Calu3 (cell line): ENCODE data around the gene CST2. TPM values are rescaled to one million over a fixed set of nuclear protein-coding genes. Genes with fewer than 3 reads are reported as not detected.
"Not testable (repeated sequence)": the region's sequence is repeated elsewhere in the genome, so short reads cannot be mapped to it uniquely, and the experiment has no call there.

Source experiments
- BruUV-seq: library from RNA; stranded (reverse); fragments of 400-500 nt; replicated peaks from 2 replicates; lab custom pipeline; 2021; lab: Mats Ljungman, UMichigan
- CTCF ChIA-PET: fragments of 300-600 bp; sonication (Branson Sonifier 250); formaldehyde crosslinking; loops from one replicate; lab custom pipeline; 2022; ENCODE audit warnings: antibody characterized with exemption; lab: Charles Lee
- DNase-seq: peaks from one replicate; pipeline ENCODE4 v3.0.0; 2022
- H3K27ac Mint-ChIP-seq: one replicate; pipeline ENCODE4 v1.8.0; 2022; ENCODE audit warnings: mixed read lengths; ENCODE audit not compliant: unreplicated experiment
- H3K27me3 Mint-ChIP-seq: one replicate; pipeline ENCODE4 v1.8.0; 2022; ENCODE audit warnings: mixed read lengths; ENCODE audit not compliant: unreplicated experiment
- H3K36me3 Mint-ChIP-seq: one replicate; pipeline ENCODE4 v1.8.0; 2022; ENCODE audit warnings: mild to moderate bottlenecking, moderate library complexity, mixed read lengths; ENCODE audit not compliant: insufficient read depth, unreplicated experiment
- H3K4me1 Mint-ChIP-seq: one replicate; pipeline ENCODE4 v1.8.0; 2022; ENCODE audit warnings: mild to moderate bottlenecking, low read depth, mixed read lengths; ENCODE audit not compliant: unreplicated experiment
- H3K4me3 Mint-ChIP-seq: one replicate; pipeline ENCODE4 v1.8.0; 2022; ENCODE audit warnings: mild to moderate bottlenecking, low read depth, moderate library complexity, mixed read lengths; ENCODE audit not compliant: unreplicated experiment
- H3K9me3 Mint-ChIP-seq: one replicate; pipeline ENCODE4 v1.8.0; 2022; ENCODE audit warnings: low read depth, mixed read lengths; ENCODE audit not compliant: unreplicated experiment
- intact Hi-C: fragments of 100-400 bp; cut with micrococcal nuclease; formaldehyde crosslinking; loops from one replicate; pipeline ENCODE4 v1.10.0; 2022; ENCODE audit not compliant: unreplicated experiment
- total RNA-seq: library from RNA; stranded (reverse); gene quantifications from 2 replicates; pipeline ENCODE4 v1.2.3, GENCODE V29; 2022
- TF ChIP-seq, protein P1 (sequence below): fragments of 200-600 bp; IDR thresholded peaks from one replicate; pipeline ENCODE4 v1.8.0; 2022; ENCODE audit warnings: antibody characterized with exemption; ENCODE audit not compliant: unreplicated experiment

CST2 gene
- total RNA-seq, 1 experiment from 2014 or later, result not detected

DNA sequence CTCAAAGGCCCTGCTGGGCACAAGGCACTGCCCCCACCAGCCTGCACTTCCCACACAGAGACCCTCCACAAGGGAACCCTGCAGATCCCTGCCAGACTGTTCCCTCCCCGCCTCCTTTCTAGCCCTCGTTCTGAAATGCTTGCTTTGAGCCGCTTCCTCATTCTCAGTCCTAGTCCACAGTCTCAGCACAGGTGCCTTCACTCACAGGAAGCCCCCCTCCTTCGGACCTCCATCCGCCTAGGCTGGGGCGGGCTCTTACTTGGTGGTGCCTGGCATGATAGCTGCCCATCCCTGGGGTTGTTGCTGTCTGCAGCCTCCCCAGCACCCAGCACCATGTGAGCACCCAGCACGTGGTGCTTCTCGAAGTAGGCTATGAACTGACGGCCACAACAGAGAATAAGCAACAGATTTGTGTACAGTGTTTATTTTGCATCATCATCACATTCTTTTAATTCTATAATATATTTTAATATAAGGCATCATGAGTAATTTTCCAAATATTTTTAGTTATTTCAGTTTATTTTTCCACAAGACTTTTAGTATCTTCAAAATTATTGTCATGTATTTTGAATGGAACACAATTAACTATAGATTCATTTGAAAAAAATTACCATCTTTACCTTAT, 40.7 kb upstream of the CST2 start:
- H3K4me1 Mint-ChIP-seq, result no peaks in the 10 kb centered on the region
- no peak overlapping the region for H3K27ac Mint-ChIP-seq
- intact Hi-C loops, result no loop called here
- H3K36me3 Mint-ChIP-seq, result no peaks in the 10 kb centered on the region
- no peak overlapping the region for H3K4me3 Mint-ChIP-seq
- H3K27me3 Mint-ChIP-seq, result peaks cover 25% of the 10 kb centered on the region
- DNase-seq, result no peak
- no peaks in the 10 kb centered on the region for H3K9me3 Mint-ChIP-seq
- CTCF ChIA-PET, result no interaction called here
- BruUV-seq, result no TSS peak
- TF ChIP-seq, protein P1, sequence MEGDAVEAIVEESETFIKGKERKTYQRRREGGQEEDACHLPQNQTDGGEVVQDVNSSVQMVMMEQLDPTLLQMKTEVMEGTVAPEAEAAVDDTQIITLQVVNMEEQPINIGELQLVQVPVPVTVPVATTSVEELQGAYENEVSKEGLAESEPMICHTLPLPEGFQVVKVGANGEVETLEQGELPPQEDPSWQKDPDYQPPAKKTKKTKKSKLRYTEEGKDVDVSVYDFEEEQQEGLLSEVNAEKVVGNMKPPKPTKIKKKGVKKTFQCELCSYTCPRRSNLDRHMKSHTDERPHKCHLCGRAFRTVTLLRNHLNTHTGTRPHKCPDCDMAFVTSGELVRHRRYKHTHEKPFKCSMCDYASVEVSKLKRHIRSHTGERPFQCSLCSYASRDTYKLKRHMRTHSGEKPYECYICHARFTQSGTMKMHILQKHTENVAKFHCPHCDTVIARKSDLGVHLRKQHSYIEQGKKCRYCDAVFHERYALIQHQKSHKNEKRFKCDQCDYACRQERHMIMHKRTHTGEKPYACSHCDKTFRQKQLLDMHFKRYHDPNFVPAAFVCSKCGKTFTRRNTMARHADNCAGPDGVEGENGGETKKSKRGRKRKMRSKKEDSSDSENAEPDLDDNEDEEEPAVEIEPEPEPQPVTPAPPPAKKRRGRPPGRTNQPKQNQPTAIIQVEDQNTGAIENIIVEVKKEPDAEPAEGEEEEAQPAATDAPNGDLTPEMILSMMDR, result no peak

DNA sequence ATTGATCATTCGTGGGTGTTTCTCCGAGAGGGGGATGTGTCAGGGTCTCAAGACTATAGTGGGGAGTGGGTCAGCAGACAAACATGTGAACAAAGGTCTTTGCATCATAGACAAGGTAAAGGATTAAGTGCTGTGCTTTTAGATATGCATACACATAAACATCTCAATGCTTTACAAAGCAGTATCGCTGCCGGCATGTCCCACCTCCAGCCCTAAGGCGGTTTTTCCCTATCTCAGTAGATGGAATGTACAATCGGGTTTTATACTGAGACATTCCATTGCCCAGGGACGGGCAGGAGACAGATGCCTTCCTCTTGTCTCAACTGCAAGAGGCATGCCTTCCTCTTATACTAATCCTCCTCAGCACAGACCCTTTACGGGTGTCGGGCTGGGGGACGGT, 34.2 kb upstream of the CST2 start:
- intact Hi-C loops, H3K36me3 Mint-ChIP-seq, H3K4me1 Mint-ChIP-seq, H3K9me3 Mint-ChIP-seq, CTCF ChIA-PET, H3K27ac Mint-ChIP-seq, BruUV-seq, H3K4me3 Mint-ChIP-seq, DNase-seq: not testable (repeated sequence)
- H3K27me3 Mint-ChIP-seq, result peaks cover 11% of the 10 kb centered on the region

DNA sequence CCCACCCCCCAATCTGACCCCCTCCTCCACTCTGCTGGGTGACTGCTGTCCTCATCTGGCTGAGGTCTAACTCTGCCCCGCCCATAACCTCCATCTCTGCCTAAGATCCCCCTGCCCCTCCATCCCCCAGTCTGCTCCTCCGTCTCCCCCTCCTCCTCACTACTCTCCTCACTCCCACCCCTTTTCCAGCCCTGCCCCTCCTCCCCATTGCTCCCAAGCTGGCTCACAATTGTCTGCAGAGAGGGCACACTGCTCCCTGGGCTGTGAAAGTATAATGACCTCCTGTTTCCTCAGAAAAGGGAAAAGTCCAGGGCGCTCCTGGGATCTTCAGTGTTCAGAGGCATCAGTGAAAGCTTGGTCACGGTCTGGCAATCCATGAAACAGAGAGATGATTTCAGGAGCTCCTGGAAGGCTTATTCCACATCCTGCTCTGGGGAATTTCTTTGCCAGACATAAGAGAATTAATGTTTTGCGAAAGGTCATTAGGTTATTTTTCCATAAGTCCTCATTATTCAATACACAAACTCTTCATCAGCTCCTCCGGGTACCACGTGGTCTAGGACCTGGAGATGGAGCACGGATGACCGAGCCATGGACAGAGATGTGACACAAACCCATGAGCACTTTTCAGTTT, 31.6 kb upstream of the CST2 start:
- intact Hi-C loops, result no loop called here
- Mint-ChIP-seq H3K4me1 (no peaks in the 10 kb centered on the region), H3K36me3 (no peaks in the 10 kb centered on the region), H3K4me3 (no peak overlapping the region), H3K9me3 (no peaks in the 10 kb centered on the region), H3K27ac (no peak overlapping the region), H3K27me3 (peaks cover 14% of the 10 kb centered on the region)
- CTCF ChIA-PET, result no interaction called here
- no TSS peak for BruUV-seq
- no peak for DNase-seq
- TF ChIP-seq, protein P1, result no peak

DNA sequence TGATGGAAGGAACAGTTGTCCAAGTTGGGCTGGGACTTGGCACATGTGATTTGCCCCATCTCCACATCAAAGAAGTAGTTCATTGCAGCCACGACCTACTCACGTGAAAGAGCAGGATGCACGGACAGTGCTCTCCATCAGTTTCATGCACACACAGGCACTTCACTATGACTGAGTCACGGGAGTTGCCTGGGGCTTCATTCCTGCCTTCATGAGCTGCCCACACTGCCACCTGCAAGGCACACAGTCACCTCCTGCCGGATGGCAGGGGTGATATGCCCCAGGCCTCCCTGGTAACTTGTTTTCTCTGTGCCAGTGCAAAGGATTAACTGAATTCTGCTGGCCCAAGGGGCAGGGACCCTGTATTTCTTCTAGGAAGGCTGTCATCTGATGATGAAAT, 30.2 kb upstream of the CST2 start:
- TF ChIP-seq, protein P1, result no peak
- no peaks in the 10 kb centered on the region for H3K9me3 Mint-ChIP-seq
- DNase-seq, result no peak
- H3K27me3 Mint-ChIP-seq, result peaks cover 14% of the 10 kb centered on the region
- CTCF ChIA-PET, result no interaction called here
- no peaks in the 10 kb centered on the region for H3K4me1 Mint-ChIP-seq
- H3K4me3 Mint-ChIP-seq, result no peak overlapping the region
- intact Hi-C loops, result no loop called here
- H3K27ac Mint-ChIP-seq, result no peak overlapping the region
- no peaks in the 10 kb centered on the region for H3K36me3 Mint-ChIP-seq
- no TSS peak for BruUV-seq

DNA sequence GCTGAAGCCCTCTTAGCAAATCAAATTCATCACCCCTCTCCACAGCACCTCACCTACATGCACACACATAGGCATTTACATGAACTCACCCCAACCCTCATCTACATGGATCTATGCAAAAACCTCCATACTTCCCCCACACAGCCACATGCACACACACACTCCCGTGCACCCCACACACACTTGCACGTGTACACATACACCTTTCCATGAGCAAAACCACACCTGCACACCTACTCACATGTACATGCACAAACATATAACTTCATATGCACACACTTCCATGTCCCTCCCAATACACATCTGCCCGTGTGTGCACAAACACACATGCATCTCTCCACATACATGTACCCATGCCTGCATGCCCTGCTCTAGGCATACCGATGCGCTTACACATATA, 29.7 kb upstream of the CST2 start:
- Mint-ChIP-seq H3K36me3 (no peaks in the 10 kb centered on the region), H3K9me3 (no peaks in the 10 kb centered on the region), H3K4me1 (no peaks in the 10 kb centered on the region), H3K4me3 (no peak overlapping the region), H3K27me3 (peaks cover 14% of the 10 kb centered on the region), H3K27ac (no peak overlapping the region)
- TF ChIP-seq, protein P1, result no peak
- BruUV-seq, result no TSS peak
- DNase-seq, result no peak
- CTCF ChIA-PET, result no interaction called here
- intact Hi-C loops, result no loop called here
